HG03442 (cell line): ENCODE results near the gene GLIPR2.

Experiments
- ATAC-seq: cut with Tn5 transposase; IDR thresholded peaks from one replicate; pipeline ENCODE4 v1.9.1; 2021; ENCODE audit warnings: mild to moderate bottlenecking, moderate library complexity; ENCODE audit not compliant: unreplicated experiment

The GLIPR2 gene

GRCh38 chr9:36191290-36191645, 54.7 kb downstream of the GLIPR2 start:
- peak; percentile 1 for ATAC-seq

GRCh38 chr9:36191686-36192085, 55.2 kb downstream of the GLIPR2 start:
- no peak for ATAC-seq

GRCh38 chr9:36192196-36192595, 55.7 kb downstream of the GLIPR2 start:
- ATAC-seq: no peak

- no peak for ATAC-seq
Observed at GRCh38 chr9:36193023-36193422, 56.5 kb downstream of the GLIPR2 start.

GRCh38 chr9:36194326-36195000, 57.9 kb downstream of the GLIPR2 start:
- no peak for ATAC-seq

GRCh38 chr9:36204906-36205547, 68.5 kb downstream of the GLIPR2 start:
- ATAC-seq: no peak

- ATAC-seq: no peak
Observed at GRCh38 chr9:36207016-36207415, 70.5 kb downstream of the GLIPR2 start.

GRCh38 chr9:36207546-36208012, 71.0 kb downstream of the GLIPR2 start:
- ATAC-seq: no peak

- ATAC-seq: no peak
Observed at GRCh38 chr9:36208521-36209253, 72.2 kb downstream of the GLIPR2 start.

GRCh38 chr9:36210722-36211121, 74.2 kb downstream of the GLIPR2 start:
- no peak for ATAC-seq

GRCh38 chr9:36211510-36211909, 75.0 kb downstream of the GLIPR2 start:
- no peak for ATAC-seq

GRCh38 chr9:36213387-36213786, 76.9 kb downstream of the GLIPR2 start:
- ATAC-seq: no peak
